Measurements from ENCODE around the gene GRK2.

- TF ChIP-seq FOXM1 (IDR thresholded peaks at IDR 0.05; ENCODE audit: borderline replicate concordance) (no peak), NFRKB (IDR thresholded peaks at IDR 0.05) (no peak), PKNOX1 (IDR thresholded peaks at IDR 0.05) (no peak), SUZ12 (IDR thresholded peaks at IDR 0.05) (no peak), TARDBP (IDR thresholded peaks at IDR 0.05) (no peak), HDGF (IDR thresholded peaks at IDR 0.05; ENCODE audit: borderline replicate concordance) (no peak), SP1 (IDR thresholded peaks at IDR 0.05) (no peak)
These were observed 14.1 kb downstream of the GRK2 start for GRCh38 chr11:67280341-67280787.

Data from HEK293T (cell line).